ENCODE measurements around the gene TIAM1.

The TIAM1 gene

GRCh38 chr21:31348188-31348587 is 4.1 kb upstream of the TIAM1 start:
- TF ChIP-seq EZH2 (IDR thresholded peaks at IDR 0.05; ENCODE audit: borderline replicate concordance, low read depth, low read length, severe bottlenecking), result no peak
- no peak for TF ChIP-seq CTCF (IDR thresholded peaks at IDR 0.05; ENCODE audit: borderline replicate concordance, extremely low read depth, low read length, poor library complexity, severe bottlenecking)
- Histone ChIP-seq H3K4me1 (ENCODE audit: insufficient read depth, low read length) (0 out of 2 replicates have a peak, but pooled peaks cover 5% of the 10 kb centered on the region), H2AFZ (ENCODE audit: low read depth, low read length) (no peak overlapping the region), H3K4me3 (ENCODE audit: low read depth in 1 of 2, low read length in 2 of 2) (no peak overlapping the region), H4K20me1 (ENCODE audit: insufficient read depth, low read length) (peaks cover 4% of the 10 kb centered on the region; the same call in 1 of the 2 replicates), H3K27me3 (ENCODE audit: insufficient read depth, low read length, poor library complexity) (no peaks in the 10 kb centered on the region), H3K36me3 (ENCODE audit: insufficient read depth, low read length) (no peaks in the 10 kb centered on the region), H3K9me3 (ENCODE audit: insufficient read depth, low read length, severe bottlenecking) (no peaks in the 10 kb centered on the region), H3K9ac (ENCODE audit: low read depth, low read length) (no peak overlapping the region), H3K4me2 (ENCODE audit: insufficient read depth, low read length) (no peak overlapping the region), H3K79me2 (ENCODE audit: insufficient read depth, low read length) (peaks cover 2% of the 10 kb centered on the region; the same call in 1 of the 2 replicates), H3K27ac (ENCODE audit: low read length) (no peak overlapping the region)
- no peak for DNase-seq
- ATAC-seq (ENCODE audit: insufficient read depth, low read depth), result no peak

- Histone ChIP-seq H3K36me3 (ENCODE audit: insufficient read depth, low read length) (no peaks in the 10 kb centered on the region), H3K9ac (ENCODE audit: low read depth, low read length) (no peak overlapping the region), H4K20me1 (ENCODE audit: insufficient read depth, low read length) (peaks cover 3% of the 10 kb centered on the region; the same call in 1 of the 2 replicates), H3K27me3 (ENCODE audit: insufficient read depth, low read length, poor library complexity) (no peaks in the 10 kb centered on the region), H3K4me1 (ENCODE audit: insufficient read depth, low read length) (no peaks in the 10 kb centered on the region), H3K79me2 (ENCODE audit: insufficient read depth, low read length) (peaks cover 2% of the 10 kb centered on the region; the same call in 1 of the 2 replicates), H3K27ac (ENCODE audit: low read length) (no peak overlapping the region), H3K9me3 (ENCODE audit: insufficient read depth, low read length, severe bottlenecking) (no peaks in the 10 kb centered on the region), H3K4me2 (ENCODE audit: insufficient read depth, low read length) (no peak overlapping the region), H3K4me3 (ENCODE audit: low read depth in 1 of 2, low read length in 2 of 2) (no peak overlapping the region), H2AFZ (ENCODE audit: low read depth, low read length) (no peak overlapping the region)
- TF ChIP-seq EZH2 (IDR thresholded peaks at IDR 0.05; ENCODE audit: borderline replicate concordance, low read depth, low read length, severe bottlenecking) (no peak), CTCF (IDR thresholded peaks at IDR 0.05; ENCODE audit: borderline replicate concordance, extremely low read depth, low read length, poor library complexity, severe bottlenecking) (peak; percentile 66)
- DNase-seq (no peak), ATAC-seq (ENCODE audit: insufficient read depth, low read depth) (0 out of 3 replicates have a peak, but pooled peaks have one; percentile 24)
These were observed 3.5 kb upstream of the TIAM1 start for GRCh38 chr21:31347435-31348032.

GRCh38 chr21:31346256-31346821 is 2.3 kb upstream of the TIAM1 start:
- H2AFZ ChIP-seq (ENCODE audit: low read depth, low read length), result no peak overlapping the region
- ATAC-seq (ENCODE audit: insufficient read depth, low read depth), result no peak
- peaks cover under 1% of the 10 kb centered on the region; the same call in 1 of the 2 replicates for H4K20me1 ChIP-seq (ENCODE audit: insufficient read depth, low read length)
- H3K27me3 ChIP-seq (ENCODE audit: insufficient read depth, low read length, poor library complexity), result no peaks in the 10 kb centered on the region
- no peak for TF ChIP-seq CTCF (IDR thresholded peaks at IDR 0.05; ENCODE audit: borderline replicate concordance, extremely low read depth, low read length, poor library complexity, severe bottlenecking)
- H3K4me3 ChIP-seq (ENCODE audit: low read depth in 1 of 2, low read length in 2 of 2), result no peak overlapping the region
- H3K9ac ChIP-seq (ENCODE audit: low read depth, low read length), result no peak overlapping the region
- H3K9me3 ChIP-seq (ENCODE audit: insufficient read depth, low read length, severe bottlenecking), result no peaks in the 10 kb centered on the region
- no peaks in the 10 kb centered on the region for H3K36me3 ChIP-seq (ENCODE audit: insufficient read depth, low read length)
- H3K4me2 ChIP-seq (ENCODE audit: insufficient read depth, low read length), result no peak overlapping the region
- H3K27ac ChIP-seq (ENCODE audit: low read length), result no peak overlapping the region
- H3K4me1 ChIP-seq (ENCODE audit: insufficient read depth, low read length), result no peaks in the 10 kb centered on the region
- peaks cover under 1% of the 10 kb centered on the region; the same call in 1 of the 2 replicates for H3K79me2 ChIP-seq (ENCODE audit: insufficient read depth, low read length)
- no peak for DNase-seq

Measured in DND-41 (cell line).